Measurements from ENCODE around the gene PAXIP1.
A peak's percentile ranks its signal among the peaks of the same experiment; 100 is the strongest.

Gene PAXIP1

DNA sequence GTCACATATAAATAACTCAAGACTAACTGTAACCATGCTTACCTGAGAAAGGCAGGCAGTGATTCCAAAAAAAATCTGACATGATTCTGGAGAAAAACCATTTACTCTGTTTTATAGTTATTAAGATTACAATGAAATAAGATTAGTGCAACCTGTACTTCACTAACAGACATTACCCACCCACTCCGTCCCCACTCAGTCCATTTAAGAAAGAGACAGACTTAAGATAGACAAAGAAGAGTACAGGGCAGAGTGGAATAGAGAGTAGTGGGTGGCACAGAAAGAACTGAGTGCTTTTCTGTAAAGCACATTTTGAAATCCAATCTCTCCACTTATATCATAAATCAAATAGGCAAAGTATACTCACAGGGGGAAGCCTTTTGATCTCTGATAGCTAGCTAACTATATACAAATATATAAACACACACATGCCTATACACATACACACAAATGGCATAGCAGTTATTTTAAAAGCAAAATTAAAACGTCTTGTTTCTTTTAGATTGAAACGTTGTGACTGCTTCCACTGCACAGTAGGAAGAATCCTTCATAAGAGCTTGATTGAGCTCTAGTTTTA, 11.9 kb downstream of the PAXIP1 start:
- no peak for DNase-seq

- DNase-seq = no peak
Observed at GRCh38 chr7:154987571-154987970, 15.4 kb downstream of the PAXIP1 start.

DNA sequence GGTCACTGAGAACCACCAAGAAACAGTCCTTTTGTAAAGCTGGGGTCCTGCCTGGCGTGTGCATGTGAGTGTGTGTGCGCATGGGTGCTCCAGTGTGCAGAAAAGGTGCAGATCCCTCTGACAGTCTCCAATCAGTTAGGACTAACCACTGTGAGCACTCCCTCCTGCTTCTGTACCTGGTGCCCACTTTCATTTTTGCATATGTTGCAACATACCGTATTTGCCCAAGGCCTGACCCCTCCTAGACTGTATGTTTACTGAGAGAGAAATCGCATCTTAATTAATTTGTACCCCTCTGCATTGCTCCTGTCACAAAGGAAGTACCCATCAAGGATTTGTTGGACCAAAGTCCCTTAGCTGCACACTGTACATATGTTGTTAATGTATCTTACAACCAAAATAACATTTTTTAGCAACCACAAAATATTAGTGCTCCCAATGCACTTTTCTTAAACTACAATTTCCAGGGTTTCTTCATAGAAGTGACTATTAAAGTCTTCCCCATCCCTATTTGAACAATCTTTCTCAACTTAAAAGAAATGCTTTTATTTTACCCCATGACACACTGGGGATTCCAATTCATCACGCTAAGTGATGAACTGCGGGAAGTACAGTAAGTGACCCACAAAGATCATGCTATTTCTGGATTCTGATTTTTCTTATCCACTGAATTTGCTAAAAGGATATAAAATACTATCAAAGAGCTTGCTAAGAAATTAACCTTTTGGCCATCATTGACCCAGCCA, 16.6 kb downstream of the PAXIP1 start:
- DNase-seq = no peak

GRCh38 chr7:154985230-154985629, 17.7 kb downstream of the PAXIP1 start:
- DNase-seq = no peak

DNA sequence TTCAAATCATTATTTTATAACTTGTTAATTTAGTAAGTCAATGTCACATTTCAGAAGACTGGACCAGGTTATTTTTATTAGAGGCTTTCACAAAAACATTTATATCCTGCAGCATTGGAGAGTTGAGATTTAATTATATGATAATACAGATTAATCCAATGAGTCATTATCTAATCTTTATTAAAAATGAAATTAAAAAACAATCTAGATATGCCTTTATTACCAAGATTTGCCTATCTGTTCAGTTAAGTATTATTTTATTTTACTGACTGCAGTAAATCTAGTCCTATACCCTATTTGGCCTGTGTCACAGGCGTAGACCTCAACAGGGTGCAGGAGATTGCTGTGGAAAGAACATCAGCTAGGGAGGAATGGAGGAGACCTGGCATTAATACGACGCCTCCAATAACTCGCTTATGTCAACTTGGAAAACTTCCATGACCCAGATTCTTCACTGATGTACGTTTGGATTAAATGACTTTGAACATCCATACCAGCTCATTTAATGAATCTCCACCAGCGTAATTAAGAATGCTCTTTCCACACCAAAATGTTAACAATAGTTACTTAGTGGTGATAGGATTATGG, 18.2 kb downstream of the PAXIP1 start:
- no peak for DNase-seq

DNA sequence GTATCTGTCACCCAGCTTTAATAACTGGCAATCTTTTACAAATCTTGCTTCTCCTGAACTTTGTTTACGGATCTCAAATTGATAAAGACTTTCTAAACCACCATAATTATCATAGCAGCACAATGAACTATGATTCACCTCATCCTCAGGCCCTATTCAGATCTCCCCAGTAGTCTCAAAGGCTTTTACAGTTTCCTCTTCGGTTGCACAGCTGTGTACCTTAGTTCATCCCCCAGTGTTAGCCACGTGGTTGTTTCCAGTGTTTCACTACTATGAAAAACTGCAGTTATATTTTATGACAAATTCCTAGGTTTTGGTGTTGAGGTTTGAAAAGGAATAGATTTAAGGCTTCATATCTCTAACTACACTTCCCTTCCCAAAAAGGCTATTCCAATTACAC, 24.9 kb downstream of the PAXIP1 start:
- no peak for DNase-seq

DNA sequence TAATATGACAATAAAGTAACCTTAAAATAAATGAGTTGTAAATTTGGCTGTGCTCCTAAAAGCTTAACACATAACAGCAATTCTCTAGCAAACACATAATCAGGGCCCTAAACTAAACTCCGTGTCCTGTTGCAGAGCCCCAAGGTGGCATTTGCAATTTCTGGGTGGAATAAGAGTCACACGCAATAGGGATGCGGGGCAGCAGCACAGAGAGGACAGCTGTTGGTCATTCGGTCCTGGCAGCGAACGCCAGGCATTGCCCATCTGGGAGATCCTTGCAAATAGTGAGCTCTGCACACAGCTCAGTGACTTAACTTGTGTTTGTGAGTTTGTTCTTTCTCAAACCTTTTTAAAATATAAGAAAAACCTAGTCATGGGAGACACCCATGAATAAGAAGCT, 25.7 kb downstream of the PAXIP1 start:
- DNase-seq = no peak

GRCh38 chr7:154976844-154977243, 26.1 kb downstream of the PAXIP1 start:
- no peak for DNase-seq

DNA sequence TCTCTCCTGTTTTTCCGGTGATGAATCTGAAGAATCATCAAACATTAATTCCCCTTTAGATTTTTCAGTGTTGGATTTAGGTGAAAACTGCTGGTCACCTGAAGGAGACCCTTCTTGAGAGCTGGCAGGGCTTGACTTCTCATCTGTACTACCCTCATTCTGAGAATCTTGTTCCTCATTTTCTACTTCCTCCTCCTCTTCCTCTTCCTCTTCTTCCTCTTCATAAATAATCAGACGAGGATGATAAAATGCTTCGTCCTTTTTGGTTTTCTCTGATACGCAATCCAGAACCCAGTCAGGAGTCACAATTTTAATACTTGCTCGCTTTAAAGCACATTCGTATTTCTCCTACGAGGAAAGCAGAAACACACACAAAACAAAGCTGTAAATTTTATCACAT, 26.9 kb downstream of the PAXIP1 start:
- no peak for DNase-seq

- DNase-seq = no peak
Observed at GRCh38 chr7:154973381-154973780, 29.5 kb downstream of the PAXIP1 start.

GRCh38 chr7:154968336-154969001, 34.5 kb downstream of the PAXIP1 start:
- DNase-seq = no peak

GRCh38 chr7:154967401-154967955, 35.4 kb downstream of the PAXIP1 start:
- no peak for DNase-seq

DNA sequence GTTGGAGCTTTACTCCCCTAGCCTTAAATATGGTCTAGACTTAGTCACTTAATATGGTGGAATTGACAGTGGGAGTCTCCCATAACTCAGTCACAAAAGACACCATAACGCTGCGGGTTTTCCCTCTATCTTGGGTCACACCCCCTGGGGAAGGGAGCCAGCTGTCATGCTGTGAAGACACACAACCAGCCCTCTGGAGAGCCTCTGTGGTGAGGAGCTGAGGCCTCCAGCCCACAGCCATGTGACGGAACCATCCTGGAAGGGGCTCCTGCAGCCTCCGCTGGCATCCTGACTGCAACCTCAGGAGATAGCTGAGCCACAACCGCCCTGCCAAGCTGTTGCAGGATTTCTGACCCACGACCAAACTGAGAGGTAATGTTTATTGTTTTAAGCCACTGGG, 37.9 kb downstream of the PAXIP1 start:
- no peak for DNase-seq

GRCh38 chr7:154960063-154960790, 42.7 kb downstream of the PAXIP1 start:
- no peak for DNase-seq

- DNase-seq = no peak
Observed at GRCh38 chr7:154956427-154956826, 46.5 kb downstream of the PAXIP1 start.

DNA sequence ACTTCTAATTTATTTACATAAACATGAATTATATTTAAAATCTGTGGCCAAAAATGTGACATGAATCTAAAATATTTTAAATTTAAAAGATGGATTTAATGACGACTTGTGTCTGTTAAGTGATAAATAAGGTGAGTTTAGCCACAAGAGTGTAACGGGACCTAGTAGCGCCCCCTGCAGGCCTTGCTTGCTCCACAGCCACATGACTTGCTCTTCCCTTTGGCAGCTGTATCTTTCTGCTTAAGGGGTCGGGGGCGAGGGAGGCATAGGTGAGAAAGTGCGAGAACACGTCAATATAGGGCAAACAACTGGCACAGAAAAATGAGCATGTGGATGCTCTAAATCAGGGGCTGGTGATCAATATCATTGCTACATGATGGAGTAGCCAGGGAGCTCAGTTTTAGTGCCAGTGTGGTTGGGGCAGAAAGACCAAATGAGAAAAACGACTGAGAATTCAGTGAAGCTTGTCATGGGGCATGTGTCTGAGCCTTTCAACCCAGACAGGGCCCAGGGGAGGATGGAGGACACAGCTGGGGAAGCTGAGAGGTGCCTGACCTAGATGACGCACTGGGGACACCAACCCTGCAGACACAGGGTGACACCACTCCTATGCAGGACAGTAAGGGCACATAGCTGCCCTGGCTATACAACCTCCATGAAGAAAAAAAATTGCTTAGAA, 49.8 kb downstream of the PAXIP1 start:
- peak; percentile 7 for DNase-seq

DNA sequence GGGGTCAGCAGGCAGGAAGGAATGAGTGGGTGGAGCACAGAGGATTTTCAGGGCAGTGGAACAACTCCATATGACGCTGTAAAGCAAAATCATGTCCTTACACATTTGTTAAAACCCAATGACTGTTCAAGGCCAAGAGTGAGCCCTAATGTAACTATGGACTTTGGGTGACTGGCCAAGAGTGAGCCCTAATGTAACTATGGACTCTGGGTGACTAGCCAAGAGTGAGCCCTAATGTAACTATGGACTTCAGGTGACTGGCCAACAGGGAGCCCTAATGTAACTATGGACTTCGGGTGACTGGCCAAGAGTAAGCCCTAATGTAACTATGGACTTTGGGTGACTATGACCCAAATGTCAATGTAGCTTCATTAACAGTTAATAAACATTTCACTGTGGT, 52.0 kb downstream of the PAXIP1 start:
- DNase-seq = no peak

GRCh38 chr7:154947604-154948003, 55.3 kb downstream of the PAXIP1 start:
- no peak for DNase-seq

GRCh38 chr7:154946166-154946565, 56.8 kb downstream of the PAXIP1 start:
- no peak for DNase-seq

GRCh38 chr7:154943906-154944305, 59.0 kb downstream of the PAXIP1 start:
- DNase-seq = no peak

DNA sequence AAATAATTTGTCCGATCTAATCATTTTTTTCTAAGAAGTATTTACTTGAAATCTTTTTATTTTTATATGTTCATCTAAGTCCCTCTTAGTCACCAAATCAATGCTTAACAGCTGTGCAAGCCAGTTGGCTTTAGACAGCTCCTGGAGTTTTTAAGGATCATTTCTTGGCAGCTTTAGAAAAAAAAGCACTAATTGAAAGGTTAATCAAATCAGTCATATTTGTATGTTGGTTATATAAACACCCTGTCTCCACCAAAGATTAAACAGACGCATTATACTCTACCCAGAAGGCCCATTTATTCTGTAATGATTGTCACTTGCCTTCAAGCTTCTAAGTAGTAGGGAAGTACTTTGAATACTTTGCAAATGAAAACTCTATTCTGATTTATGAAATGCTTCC, 60.2 kb downstream of the PAXIP1 start:
- no peak for DNase-seq

- DNase-seq = no peak
Observed at GRCh38 chr7:154937837-154938236, 65.1 kb downstream of the PAXIP1 start.
